Natural killer cell treated with Interleukin-12 subunit alpha and Interleukin-12 subunit beta and Interleukin-15 and Interleukin-18, amount 100 ng/mL, for 72 hours (primary cell): ENCODE measurements around the gene BIRC6. TPM values are rescaled to one million over a fixed set of nuclear protein-coding genes. Genes with fewer than 3 reads are reported as not detected.

Experiments used
- ATAC-seq, 2 donors: fragments of 150-1000 bp; cut with Tn5 transposase in 1 of 2; sonication (Bioruptor Pico), chemical (Tn5 transposase) in 1 of 2; 2 replicates each; pipeline ENCODE4 v1.10.0; 2021
- DNase-seq: peaks from one replicate; pipeline ENCODE4 v3.0.0; 2022; ENCODE audit warnings: low spot score
- H3K27ac Mint-ChIP-seq, 2 donors: 1 replicate in 1 of 2; 2 replicates in 1 of 2; pipeline ENCODE4 v1.8.0; 2022; ENCODE audit warnings: mixed read lengths in 2 of 2, mild to moderate bottlenecking in 1 of 2, moderate library complexity in 1 of 2
- H3K27me3 Mint-ChIP-seq, 2 donors: 1 replicate in 1 of 2; 2 replicates in 1 of 2; pipeline ENCODE4 v1.8.0; 2022; ENCODE audit warnings: mixed read lengths in 2 of 2
- H3K36me3 Mint-ChIP-seq: one replicate; pipeline ENCODE4 v1.8.0; 2022; ENCODE audit warnings: mixed read lengths
- H3K4me1 Mint-ChIP-seq, 2 donors: 1 replicate in 1 of 2; 2 replicates in 1 of 2; pipeline ENCODE4 v1.8.0; 2022; ENCODE audit warnings: low read depth in 2 of 2, mixed read lengths in 2 of 2, mild to moderate bottlenecking in 1 of 2
- H3K4me3 Mint-ChIP-seq: one replicate; pipeline ENCODE4 v1.8.0; 2022; ENCODE audit warnings: mixed read lengths
- H3K9me3 Mint-ChIP-seq: 2 replicates; pipeline ENCODE4 v1.8.0; 2022; ENCODE audit warnings: mixed read lengths
- total RNA-seq, 2 donors: library from RNA; stranded (reverse); gene quantifications; one replicate each; pipeline ENCODE4 v1.2.3, GENCODE V29; 2022

BIRC6 gene
- total RNA-seq, 2 donors from 2014 or later = 142 to 191 TPM

- DNase-seq = no peak
- Mint-ChIP-seq H3K27me3 (no peaks in the 10 kb centered on the region), H3K36me3 (peaks cover 9% of the 10 kb centered on the region), H3K4me3 (no peak overlapping the region), H3K4me1 (peaks cover 9 to 10% of the 10 kb centered on the region in 2 donors), H3K27ac (no peak overlapping the region), H3K9me3 (no peaks in the 10 kb centered on the region)
- no peak for ATAC-seq
These were observed 209.1 kb downstream of the BIRC6 start for GRCh38 chr2:32565902-32566301.

GRCh38 chr2:32572030-32572429 lies 215.2 kb downstream of the BIRC6 start:
- Mint-ChIP-seq H3K27ac (peak overlapping the region in 1 of 2 donors; percentile 80), H3K4me3 (no peak overlapping the region), H3K4me1 (peaks cover 23 to 30% of the 10 kb centered on the region in 2 donors), H3K36me3 (no peaks in the 10 kb centered on the region), H3K27me3 (no peaks in the 10 kb centered on the region), H3K9me3 (no peaks in the 10 kb centered on the region)
- DNase-seq (no peak), ATAC-seq (no peak)

- H3K4me1 Mint-ChIP-seq = peaks cover 23 to 30% of the 10 kb centered on the region in 2 donors
- DNase-seq (no peak), ATAC-seq (peak; percentile 65 to 83)
- peak overlapping the region; percentile 11 for H3K4me3 Mint-ChIP-seq
- no peaks in the 10 kb centered on the region for H3K27me3 Mint-ChIP-seq
- no peaks in the 10 kb centered on the region for H3K9me3 Mint-ChIP-seq
- H3K27ac Mint-ChIP-seq = peak overlapping the region; percentile 19 to 80
- no peaks in the 10 kb centered on the region for H3K36me3 Mint-ChIP-seq
These were observed 215.9 kb downstream of the BIRC6 start for GRCh38 chr2:32572737-32573136.

DNA sequence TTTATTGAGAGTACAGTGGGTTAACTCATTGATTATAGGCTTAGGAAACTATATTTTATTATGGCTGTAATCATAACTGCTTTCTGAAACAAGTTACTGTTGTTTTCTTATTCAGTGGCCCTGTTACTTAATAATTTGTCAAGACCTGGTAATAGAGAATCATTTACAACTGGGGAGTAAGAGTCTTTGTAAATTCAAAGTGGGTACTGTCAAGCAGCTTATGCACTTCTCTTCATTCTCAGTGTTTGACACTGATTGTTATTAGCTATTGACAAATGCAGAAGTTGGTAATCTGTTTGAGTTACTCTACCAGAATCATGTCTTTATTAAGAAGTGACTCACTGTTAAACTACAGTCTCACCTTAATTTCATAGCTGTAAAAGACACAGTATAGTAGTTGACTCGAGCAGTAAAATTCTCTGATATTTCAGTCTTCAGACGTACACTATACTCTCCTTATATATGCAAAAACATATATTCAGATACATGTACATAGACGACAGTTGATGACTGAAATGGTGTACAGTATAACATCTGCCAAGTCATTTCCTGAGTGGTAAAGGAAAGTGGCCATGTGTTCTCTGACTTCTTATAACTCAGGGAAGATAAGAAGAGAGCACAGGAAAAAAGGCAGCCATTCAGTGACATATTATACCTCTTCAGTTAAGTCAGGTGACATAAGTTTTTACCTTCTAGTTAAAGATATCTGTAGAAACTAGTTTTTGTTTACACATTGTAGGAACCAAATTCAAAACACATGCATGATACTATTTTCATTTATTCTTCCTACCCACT lies 235.0 kb downstream of the BIRC6 start:
- H3K9me3 Mint-ChIP-seq = no peaks in the 10 kb centered on the region
- DNase-seq (no peak), ATAC-seq (peak; percentile 79 to 98)
- H3K27ac Mint-ChIP-seq = peak overlapping the region; percentile 72 to 83
- H3K4me3 Mint-ChIP-seq = peak overlapping the region; percentile 59
- peaks cover 6% of the 10 kb centered on the region for H3K36me3 Mint-ChIP-seq
- H3K4me1 Mint-ChIP-seq = peaks cover 18 to 22% of the 10 kb centered on the region in 2 donors
- H3K27me3 Mint-ChIP-seq = no peaks in the 10 kb centered on the region

GRCh38 chr2:32594573-32594972 lies 237.8 kb downstream of the BIRC6 start:
- ATAC-seq (no peak), DNase-seq (no peak)
- H3K9me3 Mint-ChIP-seq = no peaks in the 10 kb centered on the region
- H3K27ac Mint-ChIP-seq = peak overlapping the region in 1 of 2 donors; percentile 7
- peaks cover 18 to 22% of the 10 kb centered on the region in 2 donors for H3K4me1 Mint-ChIP-seq
- H3K4me3 Mint-ChIP-seq = no peak overlapping the region
- H3K36me3 Mint-ChIP-seq = peaks cover 6% of the 10 kb centered on the region
- H3K27me3 Mint-ChIP-seq = no peaks in the 10 kb centered on the region

GRCh38 chr2:32611366-32611765 lies 254.5 kb downstream of the BIRC6 start:
- Mint-ChIP-seq H3K4me3 (no peak overlapping the region), H3K27ac (no peak overlapping the region), H3K9me3 (no peaks in the 10 kb centered on the region), H3K4me1 (peaks cover 0 to 2% of the 10 kb centered on the region in 2 donors), H3K36me3 (peaks cover 31% of the 10 kb centered on the region), H3K27me3 (no peaks in the 10 kb centered on the region)
- ATAC-seq = no peak
- DNase-seq = no peak

DNA sequence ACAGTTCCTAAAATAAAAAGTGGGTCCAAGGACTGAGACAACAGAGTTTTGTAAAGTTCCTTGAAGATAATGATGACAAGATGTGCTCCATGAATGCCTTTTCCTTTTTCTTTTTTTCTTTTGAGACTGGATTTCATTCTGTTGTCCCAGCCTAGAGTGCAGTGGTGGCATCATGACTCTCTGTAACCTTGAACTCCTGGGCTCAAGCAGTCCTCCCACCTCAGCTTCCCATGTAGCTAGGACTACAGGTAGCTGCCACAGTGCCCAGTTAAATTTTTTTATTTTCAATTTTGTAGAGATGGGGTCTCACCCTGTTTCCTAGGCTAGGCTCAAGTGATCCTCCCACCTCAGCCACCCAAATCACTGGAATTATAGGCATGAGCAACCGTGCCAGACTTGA lies 254.9 kb downstream of the BIRC6 start:
- Mint-ChIP-seq H3K4me1 (peaks cover 0 to 2% of the 10 kb centered on the region in 2 donors), H3K27ac (no peak overlapping the region), H3K4me3 (no peak overlapping the region), H3K9me3 (no peaks in the 10 kb centered on the region), H3K27me3 (no peaks in the 10 kb centered on the region), H3K36me3 (peaks cover 31% of the 10 kb centered on the region)
- DNase-seq (no peak), ATAC-seq (no peak)

GRCh38 chr2:32614084-32614483 lies 257.3 kb downstream of the BIRC6 start:
- no peak for DNase-seq
- Mint-ChIP-seq H3K4me3 (no peak overlapping the region), H3K9me3 (no peaks in the 10 kb centered on the region), H3K4me1 (peaks cover 0 to 2% of the 10 kb centered on the region in 2 donors), H3K27me3 (no peaks in the 10 kb centered on the region), H3K36me3 (peaks cover 28% of the 10 kb centered on the region), H3K27ac (peak overlapping the region in 1 of 2 donors; percentile 0)
- ATAC-seq = no peak

DNA sequence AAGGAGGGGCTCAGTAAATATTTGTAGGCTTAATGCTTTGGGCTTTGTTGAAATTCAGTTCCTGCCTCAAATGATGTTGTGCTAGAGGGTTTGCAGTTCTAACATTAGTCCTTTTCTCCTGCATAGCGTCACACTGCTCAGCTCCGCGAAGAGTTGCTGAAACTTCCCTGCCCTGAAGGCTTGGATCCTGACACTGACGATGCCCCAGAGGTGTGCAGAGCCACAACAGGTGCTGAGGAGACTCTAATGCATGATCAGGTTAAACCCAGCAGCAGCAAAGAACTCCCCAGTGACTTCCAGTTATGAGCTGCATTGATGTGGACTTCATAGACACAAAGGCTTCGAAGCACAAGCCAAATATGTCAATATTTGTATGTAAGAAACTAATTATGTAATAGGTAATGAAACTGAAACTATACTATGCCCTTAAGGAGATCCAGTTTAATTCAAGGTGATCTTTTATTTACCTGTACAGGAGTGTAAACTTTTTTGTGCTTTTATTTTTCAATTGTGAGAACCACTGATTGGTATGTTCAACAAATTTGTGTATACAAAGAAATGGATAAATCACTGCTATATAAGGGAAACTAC lies 260.9 kb downstream of the BIRC6 start:
- Mint-ChIP-seq H3K4me1 (peaks cover 0 to 4% of the 10 kb centered on the region in 2 donors), H3K36me3 (peaks cover 16% of the 10 kb centered on the region), H3K27ac (no peak overlapping the region), H3K9me3 (no peaks in the 10 kb centered on the region), H3K27me3 (no peaks in the 10 kb centered on the region), H3K4me3 (no peak overlapping the region)
- DNase-seq (no peak), ATAC-seq (no peak)

DNA sequence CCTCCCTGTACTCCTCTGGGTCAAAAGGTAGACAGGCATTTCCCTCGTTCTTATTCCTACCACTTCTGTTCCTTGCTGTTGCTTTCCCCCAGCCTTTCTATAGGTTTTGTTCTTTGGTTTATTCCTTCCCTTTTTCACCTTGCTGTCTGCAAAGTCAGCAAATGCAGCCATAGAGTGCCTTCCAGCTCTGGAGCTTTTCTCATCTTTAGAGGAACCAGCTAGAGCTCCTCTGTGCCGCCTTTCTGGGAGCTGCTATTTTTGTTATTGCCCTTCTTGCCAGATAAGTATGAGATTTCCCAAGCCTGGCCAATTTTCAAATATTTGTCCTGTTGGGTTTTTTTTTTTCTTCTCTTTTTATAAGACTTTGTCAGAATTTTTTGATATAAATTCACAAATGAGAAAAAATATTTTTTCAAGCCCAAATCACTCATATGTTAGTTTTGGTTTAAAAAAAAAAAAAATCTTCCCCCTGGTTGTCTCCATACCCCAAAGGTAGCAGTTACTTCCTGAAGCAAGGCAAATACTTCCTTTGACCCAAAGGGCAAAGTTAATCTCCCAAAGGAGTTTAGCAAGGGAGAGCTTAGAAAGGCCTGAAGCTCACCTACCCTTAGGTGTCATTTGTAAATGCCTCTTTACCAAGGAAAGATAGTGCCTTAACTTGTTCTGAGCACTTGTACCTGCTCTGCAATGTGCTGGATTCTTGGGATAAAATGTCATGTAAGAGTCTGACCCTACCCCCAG lies 265.9 kb downstream of the BIRC6 start:
- Mint-ChIP-seq H3K36me3 (no peaks in the 10 kb centered on the region), H3K27me3 (no peaks in the 10 kb centered on the region), H3K27ac (peak overlapping the region in 1 of 2 donors; percentile 32), H3K9me3 (no peaks in the 10 kb centered on the region), H3K4me1 (peaks cover 7 to 11% of the 10 kb centered on the region in 2 donors), H3K4me3 (no peak overlapping the region)
- DNase-seq (no peak), ATAC-seq (no peak)

- no peaks in the 10 kb centered on the region for H3K36me3 Mint-ChIP-seq
- peaks cover 11 to 14% of the 10 kb centered on the region in 2 donors for H3K4me1 Mint-ChIP-seq
- no peaks in the 10 kb centered on the region for H3K9me3 Mint-ChIP-seq
- DNase-seq (no peak), ATAC-seq (no peak)
- H3K27ac Mint-ChIP-seq = peak overlapping the region in 1 of 2 donors; percentile 42
- no peak overlapping the region for H3K4me3 Mint-ChIP-seq
- H3K27me3 Mint-ChIP-seq = no peaks in the 10 kb centered on the region
These were observed 266.5 kb downstream of the BIRC6 start for GRCh38 chr2:32623311-32623706.

DNA sequence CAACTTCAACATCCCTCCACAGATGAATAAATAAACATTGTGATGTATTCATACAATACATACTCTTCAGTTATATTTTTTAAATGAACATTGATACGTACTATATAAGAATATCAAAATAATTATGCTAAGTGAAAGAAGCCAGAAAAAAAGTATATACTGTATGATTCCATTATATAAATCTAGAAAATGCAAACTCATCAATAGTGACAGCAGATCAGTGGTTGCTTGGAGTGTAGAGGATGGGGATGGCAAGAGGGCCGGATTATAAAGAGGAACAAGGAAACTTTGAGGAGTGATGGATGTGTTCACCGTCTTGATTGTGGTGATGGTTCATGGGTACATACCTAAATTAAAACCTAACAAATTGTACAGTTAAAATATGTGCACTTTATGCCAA lies 268.0 kb downstream of the BIRC6 start:
- ATAC-seq (no peak), DNase-seq (no peak)
- Mint-ChIP-seq H3K4me3 (no peak overlapping the region), H3K27ac (peak overlapping the region in 1 of 2 donors; percentile 42), H3K9me3 (no peaks in the 10 kb centered on the region), H3K4me1 (peaks cover 17% of the 10 kb centered on the region in 2 donors), H3K36me3 (peaks cover 2% of the 10 kb centered on the region), H3K27me3 (no peaks in the 10 kb centered on the region)

DNA sequence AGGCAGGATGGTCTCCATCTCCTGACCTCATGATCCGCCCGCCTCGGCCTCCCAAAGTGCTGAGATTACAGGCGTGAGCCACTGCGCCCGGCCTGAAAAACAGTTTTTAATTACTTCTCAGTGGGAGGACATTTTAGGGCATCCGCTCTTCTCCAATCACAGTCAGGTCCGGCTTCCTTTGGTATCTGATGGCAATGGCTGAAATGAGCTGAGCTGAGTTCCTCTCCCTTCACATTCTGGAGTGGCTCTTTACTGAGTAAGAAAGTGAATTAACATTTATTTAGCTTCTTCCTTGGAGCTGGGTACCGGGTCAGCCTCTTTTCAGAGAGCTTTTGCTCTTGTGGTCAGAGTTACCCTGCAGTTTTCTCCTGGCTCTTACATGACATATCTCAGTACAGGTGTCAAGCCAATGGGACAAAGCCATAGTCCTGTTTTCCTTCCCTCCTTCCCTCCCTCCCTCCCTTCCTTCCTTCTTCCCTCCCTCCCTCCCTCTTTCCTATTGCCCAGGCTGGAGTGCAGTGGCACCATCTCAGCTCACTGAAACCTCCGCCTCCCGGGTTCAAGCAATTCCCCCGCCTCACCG lies 269.9 kb downstream of the BIRC6 start:
- DNase-seq (no peak), ATAC-seq (no peak)
- Mint-ChIP-seq H3K4me3 (peak overlapping the region; percentile 89), H3K4me1 (peaks cover 18 to 20% of the 10 kb centered on the region in 2 donors), H3K9me3 (no peaks in the 10 kb centered on the region), H3K36me3 (peaks cover 8% of the 10 kb centered on the region), H3K27ac (peak overlapping the region; percentile 70 to 85), H3K27me3 (no peaks in the 10 kb centered on the region)
